ENCODE data around the gene PALS2. TPM values are rescaled to one million over a fixed set of nuclear protein-coding genes. Genes with fewer than 3 reads are reported as not detected.

PALS2 gene
- total and polyA plus RNA-seq, 5 donors from 2014 or later, result 6.5 to 15.8 (median 14.6) TPM

Other genes with a start within 250 kb of the PALS2 start
- not detected for gene GSDME, start 184.0 kb downstream of the PALS2 start, total RNA-seq
- gene GSDME, start 184.0 kb downstream of the PALS2 start, polyA plus RNA-seq, result under 1 TPM in 3 of 4 donors, not detected in 1; 0.15 to 0.55 (median 0.38) TPM